HepG2 (cell line): ENCODE measurements around the gene PMM2. TPM values are rescaled to one million over a fixed set of nuclear protein-coding genes. Genes with fewer than 3 reads are reported as not detected.
A peak's percentile ranks its signal among the peaks of the same experiment; 100 is the strongest.

Source experiments
- ARNTL ChIP-seq: sonication (generic); formaldehyde crosslinking; IDR thresholded peaks from 2 replicates; pipeline ENCODE4 v1.4.0; 2020; ENCODE audit warnings: mild to moderate bottlenecking, missing genetic modification reagents
- BCL6 ChIP-seq: IDR thresholded peaks from 2 replicates; pipeline ENCODE4 v1.6.1; 2016; ENCODE audit warnings: missing genetic modification reagents, missing compliant biosample characterization
- CHD4 ChIP-seq: fragments of 200-600 bp; sonication (generic); IDR thresholded peaks from 2 replicates; pipeline ENCODE4 v1.7.0; 2017; ENCODE audit warnings: mild to moderate bottlenecking, low read length, borderline replicate concordance
- IKZF4 ChIP-seq: sonication (generic); formaldehyde crosslinking; IDR thresholded peaks from 2 replicates; pipeline ENCODE4 v1.5.1; 2020; ENCODE audit warnings: borderline replicate concordance, mild to moderate bottlenecking, low read depth, missing genetic modification reagents; ENCODE audit errors: not compliant biosample characterization
- IRF2 ChIP-seq: IDR thresholded peaks from 2 replicates; pipeline ENCODE4 v1.6.1; 2018; ENCODE audit warnings: missing genetic modification reagents, missing compliant biosample characterization
- KLF6 ChIP-seq: IDR thresholded peaks from 2 replicates; pipeline ENCODE4 v1.8.0; 2016; ENCODE audit warnings: missing biosample characterization, missing genetic modification reagents
- MBNL3 ChIP-seq: fragments of 250-450 bp; sonication (Bioruptor Pico); conservative IDR thresholded peaks from 2 replicates; pipeline ENCODE4 v1.8.0; 2022; ENCODE audit warnings: mild to moderate bottlenecking, inconsistent platforms
- PRPF4 ChIP-seq: fragments of 200-400 bp; formaldehyde crosslinking; IDR thresholded peaks from 2 replicates; pipeline ENCODE4 v1.6.1; 2016; ENCODE audit warnings: low read length, low read depth; ENCODE audit not compliant: poor library complexity, severe bottlenecking
- SOX5 ChIP-seq: IDR thresholded peaks from 2 replicates; pipeline ENCODE4 v1.6.1; 2016; ENCODE audit warnings: borderline replicate concordance
- ZBTB14 ChIP-seq: sonication (generic); formaldehyde crosslinking; IDR thresholded peaks from 2 replicates; pipeline ENCODE4 v1.4.0; 2020; ENCODE audit warnings: missing genetic modification reagents
- ZBTB7A ChIP-seq: sonication (generic); formaldehyde crosslinking; IDR thresholded peaks from 2 replicates; pipeline ENCODE4 v1.8.0; 2022; ENCODE audit warnings: mild to moderate bottlenecking, missing genetic modification reagents
- ZHX2 ChIP-seq, 2 experiments: sonication (generic) in 1 of 2; formaldehyde crosslinking in 1 of 2; IDR thresholded peaks; 2 replicates each; pipeline versions ENCODE4 v1.6.1 to v1.9.0; 2014 to 2022; ENCODE audit warnings: antibody characterized with exemption in 1 of 2, borderline replicate concordance in 1 of 2, inconsistent platforms in 1 of 2, low read depth in 1 of 2, missing genetic modification reagents in 1 of 2
- ZNF224 ChIP-seq: sonication (generic); formaldehyde crosslinking; IDR thresholded peaks from 2 replicates; pipeline ENCODE4 v1.5.0; 2020; ENCODE audit warnings: mild to moderate bottlenecking, missing genetic modification reagents
- ZNF672 ChIP-seq: sonication (generic); formaldehyde crosslinking; IDR thresholded peaks from 2 replicates; pipeline ENCODE4 v1.8.1; 2022; ENCODE audit warnings: missing genetic modification reagents
- ZNF674 ChIP-seq: sonication (generic); formaldehyde crosslinking; IDR thresholded peaks from 2 replicates; pipeline ENCODE4 v1.5.0; 2020; ENCODE audit warnings: low read depth, mild to moderate bottlenecking, missing genetic modification reagents
- ZNF678 ChIP-seq: sonication (generic); formaldehyde crosslinking; IDR thresholded peaks from 2 replicates; pipeline ENCODE4 v1.4.0; 2020; ENCODE audit warnings: mild to moderate bottlenecking, missing genetic modification reagents
- ZNF782 ChIP-seq: sonication (generic); formaldehyde crosslinking; IDR thresholded peaks from 2 replicates; pipeline ENCODE4 v1.4.0; 2020; ENCODE audit warnings: missing genetic modification reagents, mild to moderate bottlenecking, borderline replicate concordance
- ZSCAN30 ChIP-seq: sonication (generic); formaldehyde crosslinking; IDR thresholded peaks from 2 replicates; pipeline ENCODE4 v1.5.0; 2020; ENCODE audit warnings: mild to moderate bottlenecking, missing genetic modification reagents
- polyA plus RNA-seq, 8 experiments: library from polyadenylated mRNA; depleted of rRNA in 3 of 8; stranded (reverse) in 7 of 8; unstranded in 1 of 8; fragments of >200 nt; fragmentation: Illumina TruSeq in 4 of 8; extraction: Trizol in 4 of 8; gene quantifications; 2 replicates each; pipeline versions ENCODE4 v1.2.1 to v1.2.3, GENCODE V29; 2011 to 2016; ENCODE audit warnings: low read depth in 4 of 8, missing spikeins in 1 of 8, mixed read lengths in 1 of 8; ENCODE audit not compliant: insufficient read depth in 1 of 8
- total RNA-seq, 5 experiments: library from RNA; depleted of rRNA; stranded (reverse); fragments of >200 nt; fragmentation: Illumina TruSeq; extraction: Trizol; gene quantifications; 2 replicates each; pipeline ENCODE4 v1.2.3, GENCODE V29; 2016; ENCODE audit warnings: low read depth in 1 of 5
- TF ChIP-seq, protein P1 (sequence below): IDR thresholded peaks from 2 replicates; pipeline ENCODE4 v1.6.1; 2016; ENCODE audit warnings: mild to moderate bottlenecking, missing biosample characterization, missing genetic modification reagents

Gene PMM2
- total and polyA plus RNA-seq, 2 of the 13 experiments (the other 11 are each of a cell fraction or from before 2014, with no cell fraction given): 52.2 to 93.7 TPM

DNA sequence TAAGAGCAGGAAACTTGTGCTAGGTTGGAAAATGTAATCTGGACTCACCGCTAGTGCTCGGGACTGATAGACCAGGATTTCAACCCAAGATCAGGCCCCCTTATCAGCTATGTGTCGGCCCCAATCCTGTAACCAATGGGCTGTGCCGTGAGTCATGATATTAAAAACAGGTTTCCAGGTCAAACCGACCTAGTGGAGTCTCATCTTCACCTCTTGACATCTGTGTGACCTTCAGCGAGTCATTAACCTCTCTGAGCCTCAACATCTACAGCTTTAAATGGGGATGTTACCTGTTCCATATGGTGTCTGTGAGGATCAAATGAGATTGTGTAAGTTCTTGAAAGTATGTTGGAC lies 512 bp downstream of the PMM2 start (continued):
- TF ChIP-seq ZNF672 (CRISPR knock-in tag) (no peak), ZNF674 (0 out of 2 replicates have a peak, but pooled peaks have one; percentile 6), ZNF224 (CRISPR knock-in tag) (0 out of 2 replicates have a peak, but pooled peaks have one; percentile 17), ZBTB7A (CRISPR knock-in tag) (no peak; the same call in 1 of the 2 replicates), CHD4 (no peak), SOX5 (CRISPR knock-in tag) (no peak), ZNF678 (CRISPR knock-in tag) (no peak), ZNF782 (CRISPR knock-in tag) (no peak), PRPF4 (no peak), ZHX2 (IDR thresholded peaks at IDR 0.05; ENCODE audit: low read depth) (no peak), ZHX2 (CRISPR knock-in tag; IDR thresholded peaks at IDR 0.05; ENCODE audit: borderline replicate concordance) (no peak), MBNL3 (CRISPR knock-in tag) (no peak), ZBTB14 (no peak), ARNTL (no peak), IKZF4 (CRISPR knock-in tag) (no peak), ZSCAN30 (CRISPR knock-in tag) (no peak), BCL6 (CRISPR knock-in tag) (no peak), IRF2 (CRISPR knock-in tag) (no peak), KLF6 (CRISPR knock-in tag) (no peak)
- TF ChIP-seq, protein P1, sequence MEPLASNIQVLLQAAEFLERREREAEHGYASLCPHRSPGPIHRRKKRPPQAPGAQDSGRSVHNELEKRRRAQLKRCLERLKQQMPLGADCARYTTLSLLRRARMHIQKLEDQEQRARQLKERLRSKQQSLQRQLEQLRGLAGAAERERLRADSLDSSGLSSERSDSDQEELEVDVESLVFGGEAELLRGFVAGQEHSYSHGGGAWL (CRISPR knock-in tag): no peak
